ENCODE measurements around the gene MARCKS.
"Not testable (repeated sequence)": the region's sequence is repeated elsewhere in the genome, so short reads cannot be mapped to it uniquely, and the experiment has no call there.

Gene MARCKS

GRCh38 chr6:113882336-113883022, 25.3 kb downstream of the MARCKS start:
- DNase-seq (ENCODE audit: low read depth in 1 of 2, low spot score in 1 of 2) = no peak

GRCh38 chr6:113884011-113884410, 26.9 kb downstream of the MARCKS start:
- DNase-seq (ENCODE audit: low read depth in 1 of 2, low spot score in 1 of 2) = no peak

GRCh38 chr6:113886512-113886911, 29.4 kb downstream of the MARCKS start:
- DNase-seq (ENCODE audit: low read depth in 1 of 2, low spot score in 1 of 2) = no peak

- DNase-seq (ENCODE audit: low read depth in 1 of 2, low spot score in 1 of 2) = no peak
Observed at GRCh38 chr6:113888493-113888892, 31.3 kb downstream of the MARCKS start.

- no peak for DNase-seq (ENCODE audit: low read depth in 1 of 2, low spot score in 1 of 2)
Observed at GRCh38 chr6:113888956-113889630, 31.9 kb downstream of the MARCKS start.

- DNase-seq (ENCODE audit: low read depth in 1 of 2, low spot score in 1 of 2) = no peak
Observed at GRCh38 chr6:113893451-113893850, 36.3 kb downstream of the MARCKS start.

GRCh38 chr6:113893866-113894265, 36.7 kb downstream of the MARCKS start:
- DNase-seq (ENCODE audit: low read depth in 1 of 2, low spot score in 1 of 2) = no peak

- no peak for DNase-seq (ENCODE audit: low read depth in 1 of 2, low spot score in 1 of 2)
Observed at GRCh38 chr6:113894712-113895674, 37.8 kb downstream of the MARCKS start.

GRCh38 chr6:113901482-113901881, 44.3 kb downstream of the MARCKS start:
- no peak for DNase-seq (ENCODE audit: low read depth in 1 of 2, low spot score in 1 of 2)

GRCh38 chr6:113903666-113904330, 46.7 kb downstream of the MARCKS start:
- DNase-seq (ENCODE audit: low read depth in 1 of 2, low spot score in 1 of 2) = no peak

- no peak for DNase-seq (ENCODE audit: low read depth in 1 of 2, low spot score in 1 of 2)
Observed at GRCh38 chr6:113907102-113907815, 50.1 kb downstream of the MARCKS start.

GRCh38 chr6:113908801-113909200, 51.7 kb downstream of the MARCKS start:
- DNase-seq (ENCODE audit: low read depth in 1 of 2, low spot score in 1 of 2) = no peak

GRCh38 chr6:113909224-113909856, 52.2 kb downstream of the MARCKS start:
- no peak for DNase-seq (ENCODE audit: low read depth in 1 of 2, low spot score in 1 of 2)

- DNase-seq (ENCODE audit: low read depth in 1 of 2, low spot score in 1 of 2) = not testable (repeated sequence)
Observed at GRCh38 chr6:113910285-113910684, 53.1 kb downstream of the MARCKS start.

Measured in stimulated activated CD4-positive, alpha-beta T cell treated with anti-CD3 and anti-CD28 coated beads, Interleukin-15, amount 100 ng/mL, for 1 hour (primary cell).